DND-41 (cell line): ENCODE measurements around the gene HTR2A.

Experiments
- EZH2 ChIP-seq: IDR thresholded peaks from 3 replicates; pipeline ENCODE4 v1.6.1; 2012; ENCODE audit warnings: borderline replicate concordance, low read depth, mild to moderate bottlenecking, moderate library complexity, low read length, inconsistent platforms; ENCODE audit not compliant: severe bottlenecking
- TF ChIP-seq, protein P1 (sequence below): IDR thresholded peaks from 2 replicates; pipeline ENCODE4 v1.5.1; 2012; ENCODE audit warnings: borderline replicate concordance, low read length, moderate library complexity, mild to moderate bottlenecking; ENCODE audit not compliant: poor library complexity, severe bottlenecking; ENCODE audit errors: extremely low read depth

DNA sequence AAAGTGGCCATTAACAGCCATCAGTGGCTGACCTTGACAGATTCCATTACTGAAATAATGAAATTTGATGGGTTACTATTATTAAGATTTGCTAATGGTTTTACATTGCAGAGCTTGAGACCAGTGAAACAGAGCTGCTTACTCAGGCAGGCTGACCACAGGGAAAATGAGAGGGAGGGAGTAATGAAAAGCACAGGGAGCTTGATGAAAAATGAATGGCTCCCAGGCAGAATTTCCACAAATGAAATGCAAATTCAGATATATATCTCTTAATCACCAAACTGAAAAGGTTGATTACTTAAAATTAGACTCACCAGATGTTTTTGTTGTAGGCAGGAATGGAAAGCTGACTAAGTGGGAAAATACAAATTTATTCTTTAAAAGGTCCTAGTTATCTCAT, 36.1 kb downstream of the HTR2A start:
- TF ChIP-seq, protein P1, sequence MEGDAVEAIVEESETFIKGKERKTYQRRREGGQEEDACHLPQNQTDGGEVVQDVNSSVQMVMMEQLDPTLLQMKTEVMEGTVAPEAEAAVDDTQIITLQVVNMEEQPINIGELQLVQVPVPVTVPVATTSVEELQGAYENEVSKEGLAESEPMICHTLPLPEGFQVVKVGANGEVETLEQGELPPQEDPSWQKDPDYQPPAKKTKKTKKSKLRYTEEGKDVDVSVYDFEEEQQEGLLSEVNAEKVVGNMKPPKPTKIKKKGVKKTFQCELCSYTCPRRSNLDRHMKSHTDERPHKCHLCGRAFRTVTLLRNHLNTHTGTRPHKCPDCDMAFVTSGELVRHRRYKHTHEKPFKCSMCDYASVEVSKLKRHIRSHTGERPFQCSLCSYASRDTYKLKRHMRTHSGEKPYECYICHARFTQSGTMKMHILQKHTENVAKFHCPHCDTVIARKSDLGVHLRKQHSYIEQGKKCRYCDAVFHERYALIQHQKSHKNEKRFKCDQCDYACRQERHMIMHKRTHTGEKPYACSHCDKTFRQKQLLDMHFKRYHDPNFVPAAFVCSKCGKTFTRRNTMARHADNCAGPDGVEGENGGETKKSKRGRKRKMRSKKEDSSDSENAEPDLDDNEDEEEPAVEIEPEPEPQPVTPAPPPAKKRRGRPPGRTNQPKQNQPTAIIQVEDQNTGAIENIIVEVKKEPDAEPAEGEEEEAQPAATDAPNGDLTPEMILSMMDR = no peak
- no peak for TF ChIP-seq EZH2
